ENCODE data around the gene RGS5.

The RGS5 gene

GRCh38 chr1:163141556-163141955 lies 61.2 kb downstream of the RGS5 start:
- peak; percentile 81; the same call in 1 of the 2 replicates for TF ChIP-seq ESRRG (CRISPR knock-in tag; IDR thresholded peaks at IDR 0.05)
- no peak for TF ChIP-seq ZNF8 (CRISPR knock-in tag; IDR thresholded peaks at IDR 0.05)
- TF ChIP-seq ZFP30 (CRISPR knock-in tag; IDR thresholded peaks at IDR 0.05): 0 out of 2 replicates have a peak, but pooled peaks have one; percentile 7
- TF ChIP-seq GLIS3 (CRISPR knock-in tag; IDR thresholded peaks at IDR 0.05): peak; percentile 75; the same call in 1 of the 2 replicates
- TF ChIP-seq PPARA (CRISPR knock-in tag; IDR thresholded peaks at IDR 0.05; ENCODE audit: borderline replicate concordance): no peak; the same call in 1 of the 2 replicates
- TF ChIP-seq PATZ1 (CRISPR knock-in tag; IDR thresholded peaks at IDR 0.05; ENCODE audit: borderline replicate concordance): 0 out of 2 replicates have a peak, but pooled peaks have one; percentile 34
- TF ChIP-seq ARNTL (CRISPR knock-in tag; IDR thresholded peaks at IDR 0.05; ENCODE audit: borderline replicate concordance, low read depth): no peak
- ATAC-seq: no peak

- TF ChIP-seq BACH2 (CRISPR knock-in tag; IDR thresholded peaks at IDR 0.05; ENCODE audit: borderline replicate concordance): no peak
- TF ChIP-seq TCF4 (CRISPR knock-in tag; IDR thresholded peaks at IDR 0.05; ENCODE audit: borderline replicate concordance): no peak
- TF ChIP-seq ZNF8 (CRISPR knock-in tag; IDR thresholded peaks at IDR 0.05): no peak
- ATAC-seq: no peak; the same call in 2 of the 3 replicates
Observed at GRCh38 chr1:163137556-163138265, 65.0 kb downstream of the RGS5 start.

GRCh38 chr1:163131981-163132380 lies 70.7 kb downstream of the RGS5 start:
- ATAC-seq: no peak
- no peak for TF ChIP-seq PATZ1 (CRISPR knock-in tag; IDR thresholded peaks at IDR 0.05; ENCODE audit: borderline replicate concordance)
- no peak for TF ChIP-seq GLIS3 (CRISPR knock-in tag; IDR thresholded peaks at IDR 0.05)
- no peak for TF ChIP-seq ZC3H10 (CRISPR knock-in tag; IDR thresholded peaks at IDR 0.05)
- no peak for TF ChIP-seq RARB (CRISPR knock-in tag; IDR thresholded peaks at IDR 0.05)
- TF ChIP-seq TCF4 (CRISPR knock-in tag; IDR thresholded peaks at IDR 0.05; ENCODE audit: borderline replicate concordance): no peak
- no peak for TF ChIP-seq CSRNP3 (CRISPR knock-in tag; IDR thresholded peaks at IDR 0.05)
- no peak for TF ChIP-seq ZFP30 (CRISPR knock-in tag; IDR thresholded peaks at IDR 0.05)
- no peak for TF ChIP-seq CREB5 (CRISPR knock-in tag; IDR thresholded peaks at IDR 0.05; ENCODE audit: low read depth)
- no peak for TF ChIP-seq ZNF70 (CRISPR knock-in tag; IDR thresholded peaks at IDR 0.05)

DNA sequence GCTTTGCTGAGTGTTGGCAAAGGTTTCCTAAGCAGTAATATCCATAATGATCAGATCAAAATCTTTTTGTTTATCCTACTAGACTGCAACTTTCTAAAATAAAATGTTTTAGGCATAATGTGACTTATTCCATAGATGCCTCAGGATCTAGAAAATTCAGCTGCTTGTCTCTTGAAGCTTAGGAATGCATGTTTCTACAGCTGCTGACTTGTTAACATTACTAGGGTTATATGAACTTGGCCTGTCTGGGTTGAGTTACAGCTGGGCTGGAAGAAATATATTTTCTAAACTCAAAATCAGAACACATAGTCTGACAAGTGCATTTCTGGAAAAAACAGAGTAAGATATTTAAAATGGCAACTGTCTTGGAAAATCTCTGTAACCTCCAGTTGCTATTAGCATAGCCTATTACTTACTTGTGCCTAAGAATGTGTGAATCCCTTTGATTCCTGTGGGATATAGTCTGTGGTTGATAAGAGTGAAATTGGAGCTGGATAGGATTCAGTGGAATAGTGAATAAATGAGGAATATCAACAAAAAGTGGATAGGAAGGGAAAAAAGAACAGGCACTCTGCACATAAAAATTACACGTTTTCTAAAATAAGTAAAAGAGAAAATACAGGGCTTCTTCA lies 72.4 kb downstream of the RGS5 start:
- ATAC-seq: no peak
- TF ChIP-seq ISL1 (CRISPR knock-in tag; IDR thresholded peaks at IDR 0.05) (no peak), GLIS3 (CRISPR knock-in tag; IDR thresholded peaks at IDR 0.05) (no peak)

GRCh38 chr1:163128282-163128681 lies 74.4 kb downstream of the RGS5 start:
- ATAC-seq: no peak
- TF ChIP-seq GLIS3 (CRISPR knock-in tag; IDR thresholded peaks at IDR 0.05): no peak

DNA sequence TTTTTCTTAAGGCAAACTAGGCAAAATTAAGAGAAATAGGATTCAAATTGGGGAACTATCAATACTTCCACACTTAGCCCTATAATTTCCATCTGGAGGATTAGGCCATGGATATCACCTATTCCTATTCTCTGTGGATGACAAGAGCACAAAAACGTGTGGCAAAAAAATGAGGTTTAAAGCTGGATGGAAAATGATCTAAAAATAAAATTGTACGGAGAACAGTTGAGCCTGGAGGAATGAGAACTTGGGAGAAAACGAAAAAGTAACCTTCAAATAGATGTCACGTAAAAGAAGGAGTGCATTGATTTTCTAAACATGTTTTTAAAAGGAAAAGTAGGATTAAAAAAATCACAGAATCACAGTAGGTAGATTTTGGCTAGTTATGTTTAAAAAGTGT lies 77.9 kb downstream of the RGS5 start:
- no peak for ATAC-seq
- TF ChIP-seq ZNF565 (CRISPR knock-in tag; conservative IDR thresholded peaks at IDR 0.05; ENCODE audit: low read depth) (no peak), ZNF70 (CRISPR knock-in tag; IDR thresholded peaks at IDR 0.05) (no peak), CSRNP3 (CRISPR knock-in tag; IDR thresholded peaks at IDR 0.05) (no peak), ESRRG (CRISPR knock-in tag; IDR thresholded peaks at IDR 0.05) (no peak), ZFP3 (CRISPR knock-in tag; IDR thresholded peaks at IDR 0.05) (no peak), OSR1 (CRISPR knock-in tag; IDR thresholded peaks at IDR 0.05) (no peak), TCF4 (CRISPR knock-in tag; IDR thresholded peaks at IDR 0.05; ENCODE audit: borderline replicate concordance) (no peak), GLIS3 (CRISPR knock-in tag; IDR thresholded peaks at IDR 0.05) (no peak), CSDC2 (CRISPR knock-in tag; IDR thresholded peaks at IDR 0.05) (no peak), TSHZ2 (CRISPR knock-in tag; IDR thresholded peaks at IDR 0.05) (no peak)

Data from SK-N-SH treated with all-trans-retinoic acid at 6 μM for 48 hours (cell line).